WERI-Rb-1 (cell line): ENCODE results near the gene POLD2.

Experiments
- DNase-seq: peaks from one replicate; pipeline ENCODE4 v3.0.0-alpha.2; 2020
- H3K27ac ChIP-seq: fragments of 250-450 bp; sonication (Bioruptor Pico); 2 replicates; pipeline ENCODE4 v1.5.1; 2020; ENCODE audit warnings: mild to moderate bottlenecking, moderate library complexity
- H3K27me3 ChIP-seq: fragments of 250-450 bp; sonication (Bioruptor Pico); 2 replicates; pipeline ENCODE4 v1.5.1; 2021; ENCODE audit warnings: mild to moderate bottlenecking, low read depth, moderate library complexity; ENCODE audit not compliant: insufficient read depth, severe bottlenecking
- H3K36me3 ChIP-seq: fragments of 250-450 bp; sonication (Bioruptor Pico); 2 replicates; pipeline ENCODE4 v1.5.1; 2020; ENCODE audit warnings: mild to moderate bottlenecking, moderate library complexity
- H3K4me3 ChIP-seq: 2 replicates; pipeline ENCODE4 v1.5.1; 2011; ENCODE audit warnings: low read depth, mild to moderate bottlenecking, control low read depth, low read length
- H3K9me3 ChIP-seq: fragments of 250-450 bp; sonication (Bioruptor Pico); 2 replicates; pipeline ENCODE4 v1.5.1; 2021; ENCODE audit warnings: mild to moderate bottlenecking, moderate library complexity; ENCODE audit not compliant: severe bottlenecking
- CTCF ChIP-seq: IDR thresholded peaks from 2 replicates; pipeline ENCODE4 v1.5.1; 2011; ENCODE audit warnings: low read depth, mild to moderate bottlenecking, control low read depth, inconsistent platforms, low read length

Gene POLD2

DNA sequence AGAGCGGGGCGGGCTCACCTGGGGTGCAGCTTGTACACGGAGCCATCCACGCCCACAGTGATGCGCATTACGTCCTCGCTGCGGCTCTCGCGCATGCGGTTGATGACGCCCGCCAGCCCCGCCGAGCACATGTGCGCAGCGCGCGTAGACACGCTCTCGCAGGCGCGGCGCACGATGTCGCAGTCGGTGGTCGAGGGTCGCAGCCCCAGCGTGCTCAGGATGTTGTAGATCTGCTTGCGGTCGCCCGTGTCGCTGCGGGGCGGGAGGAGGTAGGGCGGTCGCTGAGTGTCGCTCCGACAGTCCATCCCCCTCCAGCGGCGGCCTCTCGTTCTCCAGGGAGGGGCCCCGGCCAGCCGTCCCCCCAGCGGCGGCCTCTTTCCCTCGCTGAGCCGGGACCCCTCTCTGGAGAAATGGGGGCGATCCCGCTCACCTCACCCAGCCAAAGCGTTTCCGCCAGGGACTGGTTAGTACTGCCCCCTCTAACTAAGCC, 22.2 kb upstream of the POLD2 start:
- TF ChIP-seq CTCF = no peak
- no peaks in the 10 kb centered on the region for H3K9me3 ChIP-seq
- no peaks in the 10 kb centered on the region for H3K36me3 ChIP-seq
- H3K4me3 ChIP-seq = no peak overlapping the region
- no peak for DNase-seq
- H3K27ac ChIP-seq = peak overlapping the region; percentile 57
- no peaks in the 10 kb centered on the region for H3K27me3 ChIP-seq

GRCh38 chr7:44144968-44145478, 21.7 kb upstream of the POLD2 start:
- H3K36me3 ChIP-seq = no peaks in the 10 kb centered on the region
- no peak overlapping the region for H3K4me3 ChIP-seq
- H3K9me3 ChIP-seq = no peaks in the 10 kb centered on the region
- no peaks in the 10 kb centered on the region for H3K27me3 ChIP-seq
- H3K27ac ChIP-seq = peak overlapping the region; percentile 57
- TF ChIP-seq CTCF = no peak
- peak; percentile 5 for DNase-seq

DNA sequence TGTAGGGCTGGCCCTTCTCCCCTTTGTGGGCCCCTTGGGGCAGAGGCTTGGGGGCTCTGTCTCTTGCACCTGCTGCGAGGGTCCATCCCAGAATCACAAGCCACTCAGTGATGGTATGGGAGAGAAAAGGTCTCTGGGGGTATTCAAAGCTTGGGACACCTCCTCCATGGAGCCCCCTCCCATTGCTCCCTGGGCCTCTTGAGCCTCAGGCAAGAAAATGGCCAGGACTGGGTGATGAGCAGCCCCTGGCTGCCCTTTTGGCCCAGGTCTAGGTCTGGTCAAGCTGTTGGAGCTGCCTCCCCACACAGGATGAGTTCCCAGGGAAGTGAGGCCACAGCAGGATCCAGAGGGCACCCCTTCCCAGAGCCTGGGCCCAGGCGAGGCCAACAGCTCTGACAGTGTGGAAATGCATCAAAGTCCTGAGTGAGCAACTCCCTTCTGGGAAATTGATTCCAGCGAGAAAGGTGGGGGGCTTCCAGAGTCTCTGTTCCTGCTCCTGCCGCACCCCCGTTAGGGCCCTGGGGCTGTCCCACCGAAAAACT, 21.1 kb upstream of the POLD2 start:
- no peak overlapping the region for H3K4me3 ChIP-seq
- no peak for TF ChIP-seq CTCF
- H3K36me3 ChIP-seq = no peaks in the 10 kb centered on the region
- H3K27ac ChIP-seq = no peak overlapping the region; the same call in 1 of the 2 replicates
- H3K9me3 ChIP-seq = no peaks in the 10 kb centered on the region
- H3K27me3 ChIP-seq = no peaks in the 10 kb centered on the region
- peak; percentile 3 for DNase-seq

GRCh38 chr7:44143646-44144250, 20.4 kb upstream of the POLD2 start:
- Histone ChIP-seq H3K36me3 (no peaks in the 10 kb centered on the region), H3K27ac (no peak overlapping the region), H3K4me3 (no peak overlapping the region), H3K27me3 (no peaks in the 10 kb centered on the region), H3K9me3 (no peaks in the 10 kb centered on the region)
- DNase-seq = peak; percentile 3
- TF ChIP-seq CTCF = no peak

DNA sequence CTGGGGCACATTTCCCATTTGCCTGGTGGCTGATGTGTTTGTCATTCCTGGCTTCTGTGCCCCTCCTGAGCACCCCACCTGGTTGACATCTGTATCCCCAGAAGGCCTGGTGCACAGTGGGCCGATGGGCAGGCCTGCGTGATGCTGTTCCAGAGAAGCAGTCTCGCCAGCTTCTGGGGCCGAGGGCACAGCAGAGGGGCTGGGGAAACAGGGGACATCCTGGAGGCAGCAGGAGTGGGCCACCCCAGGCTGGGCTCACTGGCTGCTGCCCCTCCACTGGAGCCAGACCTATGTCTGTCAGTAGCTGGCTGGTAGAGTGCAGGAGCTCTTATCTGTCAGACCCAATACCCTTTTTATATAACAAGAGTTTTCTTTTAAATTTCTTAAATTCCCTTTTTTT, 18.7 kb upstream of the POLD2 start:
- TF ChIP-seq CTCF = no peak
- no peaks in the 10 kb centered on the region for H3K27me3 ChIP-seq
- no peaks in the 10 kb centered on the region for H3K9me3 ChIP-seq
- H3K36me3 ChIP-seq = no peaks in the 10 kb centered on the region
- H3K27ac ChIP-seq = no peak overlapping the region
- DNase-seq = no peak
- no peak overlapping the region for H3K4me3 ChIP-seq
